Thyroid gland (tissue), 4 donors: Measurements from ENCODE around the gene RFX3. TPM values are rescaled to one million over a fixed set of nuclear protein-coding genes. Genes with fewer than 3 reads are reported as not detected.

ENCODE experiments used
- DNase-seq, 2 donors: peaks; one replicate each; pipeline ENCODE4 v3.0.0-alpha.2; 2019
- H3K27ac ChIP-seq, 3 donors: fragments of 200-600 bp; sonication (generic); 1 replicate in 2 of 3; 2 replicates in 1 of 3; pipeline ENCODE4 v1.5.1; 2016 to 2019; ENCODE audit warnings: mild to moderate bottlenecking in 1 of 3, moderate library complexity in 1 of 3
- H3K27me3 ChIP-seq: fragments of 200-600 bp; sonication (generic); one replicate; pipeline ENCODE4 v1.5.1; 2019
- H3K36me3 ChIP-seq, 2 donors: fragments of 200-600 bp; sonication (generic); one replicate each; pipeline ENCODE4 v1.5.1; 2016 to 2019
- H3K4me1 ChIP-seq, 2 donors: fragments of 200-600 bp; sonication (generic); one replicate each; pipeline ENCODE4 v1.5.1; 2017 to 2019
- H3K4me3 ChIP-seq, 3 donors: fragments of 200-600 bp; sonication (generic); replicated peaks in 1 of 3; 1 replicate in 2 of 3; 2 replicates in 1 of 3; pipeline ENCODE4 v1.5.1; 2016; ENCODE audit warnings: mild to moderate bottlenecking in 1 of 3
- H3K9me3 ChIP-seq: fragments of 200-600 bp; sonication (generic); one replicate; pipeline ENCODE4 v1.5.1; 2017
- POLR2A ChIP-seq, 2 donors: fragments of 450-650 bp; IDR thresholded peaks; one replicate each; pipeline ENCODE4 v1.6.1; 2017; ENCODE audit warnings: antibody characterized with exemption in 2 of 2, mild to moderate bottlenecking in 2 of 2, moderate library complexity in 1 of 2
- WGBS, 2 donors: methylation state at CpG; one replicate each; pipeline ENCODE4 v1.1.5; 2017; 5-methylcytosine and 5-hydroxymethylcytosine counted together
- intact Hi-C: fragments of 100-400 bp; cut with DNase I; formaldehyde crosslinking; loops from one replicate; pipeline ENCODE4 v1.15.1; 2023
- total RNA-seq, 4 donors: library from RNA; depleted of rRNA; stranded (reverse); fragments of >200 nt; gene quantifications; one replicate each; pipeline ENCODE4 v1.2.3, GENCODE V29; 2016
- TF ChIP-seq, protein P1 (sequence below), 6 experiments: fragments of 200-600 bp in 3 of 6; fragments of 450-650 bp in 3 of 6; sonication (generic) in 3 of 6; IDR thresholded peaks; one replicate each; pipeline ENCODE4 v1.5.1; 2016 to 2019; ENCODE audit warnings: antibody characterized with exemption in 6 of 6, mild to moderate bottlenecking in 2 of 6, inconsistent platforms in 1 of 6, moderate library complexity in 1 of 6

The RFX3 gene
- total RNA-seq, 4 donors from 2014 or later: 8.8 to 16.7 (median 12.3) TPM

DNA sequence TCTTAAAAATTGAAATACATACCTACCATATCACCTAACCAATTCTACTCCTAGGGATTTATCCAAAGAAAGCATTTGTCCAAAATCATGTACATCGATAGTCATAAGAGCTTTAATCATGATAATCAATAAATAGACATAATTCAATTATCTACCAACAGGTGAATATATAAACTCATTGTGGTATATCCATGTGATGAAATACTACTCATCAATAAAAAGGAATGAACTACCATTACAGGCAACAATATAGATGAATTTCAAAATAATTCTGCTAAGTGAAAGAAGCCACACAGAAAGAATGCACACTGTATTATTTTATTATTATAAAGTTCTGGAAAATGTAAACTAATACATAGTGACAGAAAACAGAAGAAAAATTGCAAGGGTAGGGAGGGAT, 81.8 kb downstream of the RFX3 start:
- WGBS, 2 donors: 98% methylated on average over 1 of the region's 1 CpG
- intact Hi-C loops: no loop called here
- Histone ChIP-seq H3K4me1 (peaks cover 0 to 4% of the 10 kb centered on the region in 2 donors), H3K27me3 (no peaks in the 10 kb centered on the region), H3K4me3 (no peak overlapping the region), H3K27ac (no peak overlapping the region), H3K9me3 (no peaks in the 10 kb centered on the region), H3K36me3 (no peaks in the 10 kb centered on the region)
- TF ChIP-seq POLR2A (IDR thresholded peaks at IDR 0.05): no peak
- TF ChIP-seq, protein P1, sequence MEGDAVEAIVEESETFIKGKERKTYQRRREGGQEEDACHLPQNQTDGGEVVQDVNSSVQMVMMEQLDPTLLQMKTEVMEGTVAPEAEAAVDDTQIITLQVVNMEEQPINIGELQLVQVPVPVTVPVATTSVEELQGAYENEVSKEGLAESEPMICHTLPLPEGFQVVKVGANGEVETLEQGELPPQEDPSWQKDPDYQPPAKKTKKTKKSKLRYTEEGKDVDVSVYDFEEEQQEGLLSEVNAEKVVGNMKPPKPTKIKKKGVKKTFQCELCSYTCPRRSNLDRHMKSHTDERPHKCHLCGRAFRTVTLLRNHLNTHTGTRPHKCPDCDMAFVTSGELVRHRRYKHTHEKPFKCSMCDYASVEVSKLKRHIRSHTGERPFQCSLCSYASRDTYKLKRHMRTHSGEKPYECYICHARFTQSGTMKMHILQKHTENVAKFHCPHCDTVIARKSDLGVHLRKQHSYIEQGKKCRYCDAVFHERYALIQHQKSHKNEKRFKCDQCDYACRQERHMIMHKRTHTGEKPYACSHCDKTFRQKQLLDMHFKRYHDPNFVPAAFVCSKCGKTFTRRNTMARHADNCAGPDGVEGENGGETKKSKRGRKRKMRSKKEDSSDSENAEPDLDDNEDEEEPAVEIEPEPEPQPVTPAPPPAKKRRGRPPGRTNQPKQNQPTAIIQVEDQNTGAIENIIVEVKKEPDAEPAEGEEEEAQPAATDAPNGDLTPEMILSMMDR (IDR thresholded peaks at IDR 0.05): no peak
- no peak for DNase-seq

DNA sequence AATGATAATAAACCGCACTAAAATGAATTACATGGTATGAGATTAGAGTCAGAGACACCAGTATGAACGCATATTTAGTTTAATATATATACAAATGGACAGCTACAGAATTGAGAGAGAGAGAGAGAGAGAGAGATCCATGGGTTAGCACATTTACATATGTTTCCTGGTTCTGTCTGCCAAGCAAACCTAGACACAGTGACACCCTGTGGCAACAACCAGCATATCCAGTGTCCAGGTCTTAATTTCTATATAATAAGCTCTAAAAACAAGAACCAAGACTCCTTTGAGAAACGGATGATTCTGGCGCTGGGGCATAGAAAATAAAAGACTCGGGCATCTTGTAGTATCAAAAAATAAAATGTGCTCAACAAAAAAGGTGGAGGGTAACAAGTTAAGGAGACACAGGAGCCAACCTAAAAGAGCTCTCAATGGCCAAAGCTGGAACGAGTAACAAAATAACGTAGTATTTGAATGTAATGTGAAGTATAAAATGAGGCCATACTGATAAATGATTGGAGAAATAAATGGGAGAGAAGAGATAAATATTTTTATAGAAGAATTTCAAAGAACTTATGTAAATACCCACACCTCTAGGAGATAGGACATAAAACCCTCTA, 84.5 kb downstream of the RFX3 start:
- TF ChIP-seq, protein P1 (IDR thresholded peaks at IDR 0.05): peak in 5 of 6 experiments; percentile 13 to 72 (median 49)
- no peak for TF ChIP-seq POLR2A (IDR thresholded peaks at IDR 0.05)
- 78 to 85% methylated on average over 7 of the region's 7 CpGs for WGBS, 2 donors

DNA sequence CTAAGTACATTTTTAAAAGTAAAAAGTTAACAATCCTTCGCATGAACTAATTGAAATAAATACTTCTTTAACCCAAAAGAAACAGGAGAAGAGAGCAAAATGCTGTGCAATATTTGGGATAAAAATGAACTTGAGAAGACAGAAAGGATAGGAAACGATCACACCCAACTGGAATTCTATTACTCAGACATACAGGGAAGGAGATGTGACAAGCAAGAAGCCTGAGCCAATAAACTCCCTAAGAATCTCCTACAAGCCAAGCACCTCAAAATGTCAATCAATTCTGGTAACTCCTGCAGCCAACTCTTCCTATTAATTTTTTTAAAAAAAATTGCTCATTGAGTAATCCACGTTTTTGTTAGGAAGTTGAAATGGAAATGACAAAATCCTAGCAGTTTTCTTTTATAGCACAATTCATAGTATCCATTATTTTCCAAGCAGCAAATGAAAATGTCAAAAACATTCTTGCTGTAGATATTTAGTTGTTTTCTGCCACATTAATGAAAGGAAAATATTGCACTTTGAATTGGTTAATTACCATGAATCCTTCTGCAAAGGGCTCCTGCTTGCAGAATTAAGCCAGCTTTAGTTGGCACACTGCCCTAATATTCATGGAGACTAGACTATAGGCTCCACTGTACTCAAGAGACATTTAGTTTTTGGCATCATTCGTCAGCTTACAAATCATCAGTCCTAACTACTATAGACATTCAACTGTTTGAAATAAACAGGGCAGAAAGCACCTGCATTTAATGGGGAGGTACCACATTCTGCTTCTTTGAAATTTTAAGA, 89.0 kb downstream of the RFX3 start:
- DNase-seq: no peak
- no peaks in the 10 kb centered on the region for H3K27me3 ChIP-seq
- H3K27ac ChIP-seq: no peak overlapping the region
- TF ChIP-seq POLR2A (IDR thresholded peaks at IDR 0.05): no peak
- TF ChIP-seq, protein P1 (IDR thresholded peaks at IDR 0.05): no peak
- no peaks in the 10 kb centered on the region for H3K9me3 ChIP-seq
- WGBS, 2 donors: 78 to 81% methylated on average over 4 of the region's 4 CpGs
- intact Hi-C loops: no loop called here
- no peaks in the 10 kb centered on the region for H3K36me3 ChIP-seq
- H3K4me3 ChIP-seq: no peak overlapping the region
- H3K4me1 ChIP-seq: no peaks in the 10 kb centered on the region

More for the DNA sequence above, 84.5 kb downstream of the RFX3 start:
- no peaks in the 10 kb centered on the region for H3K27me3 ChIP-seq
- no peak overlapping the region for H3K27ac ChIP-seq
- DNase-seq: peak; percentile 44 to 47
- no peaks in the 10 kb centered on the region for H3K4me1 ChIP-seq
- no peaks in the 10 kb centered on the region for H3K36me3 ChIP-seq
- no peak overlapping the region for H3K4me3 ChIP-seq
- intact Hi-C loops: no loop called here
- H3K9me3 ChIP-seq: no peaks in the 10 kb centered on the region

DNA sequence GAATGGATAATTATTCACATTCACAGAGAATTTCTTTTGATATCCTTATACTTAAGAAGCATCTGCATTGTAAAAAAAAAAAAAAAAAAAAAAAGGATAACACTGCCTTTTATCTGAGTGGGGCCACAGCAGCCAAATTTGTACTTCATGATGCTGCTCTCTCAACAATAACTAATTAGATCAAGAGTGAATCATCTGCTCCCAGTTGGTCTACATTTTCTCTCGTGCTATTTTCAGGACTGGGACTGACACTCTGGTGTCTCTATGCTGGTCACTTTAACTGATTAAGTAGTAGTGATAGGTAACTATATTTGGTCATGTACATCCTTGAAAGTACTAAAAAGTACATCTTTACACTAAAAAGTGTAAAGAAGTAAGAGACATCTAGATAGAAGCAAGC, 90.1 kb downstream of the RFX3 start:
- 86 to 87% methylated on average over 1 of the region's 1 CpG for WGBS, 2 donors
- Histone ChIP-seq H3K9me3 (no peaks in the 10 kb centered on the region), H3K4me1 (no peaks in the 10 kb centered on the region), H3K4me3 (no peak overlapping the region), H3K36me3 (no peaks in the 10 kb centered on the region), H3K27ac (no peak overlapping the region), H3K27me3 (no peaks in the 10 kb centered on the region)
- no peak for DNase-seq
- TF ChIP-seq, protein P1 (IDR thresholded peaks at IDR 0.05): no peak
- TF ChIP-seq POLR2A (IDR thresholded peaks at IDR 0.05): no peak
- intact Hi-C loops: no loop called here

DNA sequence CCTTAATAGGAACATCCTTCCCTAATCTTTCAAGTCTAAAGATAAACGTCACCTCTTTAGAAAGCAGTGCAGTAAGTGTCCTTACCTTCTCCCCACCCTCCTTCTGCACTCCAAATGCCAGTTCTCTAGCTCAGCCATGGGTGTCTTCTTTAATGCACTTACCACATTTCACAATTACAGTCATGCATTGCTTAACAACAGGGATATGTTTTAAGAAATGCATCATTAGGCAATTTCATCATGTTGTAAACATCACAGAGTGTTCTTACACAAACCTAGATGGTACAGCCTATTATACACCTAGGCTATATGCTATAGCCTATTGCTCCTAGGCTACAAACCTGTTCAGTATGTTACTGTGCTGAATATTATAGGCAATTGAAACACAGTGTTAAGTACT, 91.2 kb downstream of the RFX3 start:
- TF ChIP-seq, protein P1 (IDR thresholded peaks at IDR 0.05): no peak
- TF ChIP-seq POLR2A (IDR thresholded peaks at IDR 0.05): no peak
- WGBS, 2 donors: 71 to 72% methylated on average over 1 of the region's 1 CpG
- Histone ChIP-seq H3K4me1 (no peaks in the 10 kb centered on the region), H3K4me3 (no peak overlapping the region), H3K27me3 (no peaks in the 10 kb centered on the region), H3K36me3 (no peaks in the 10 kb centered on the region), H3K27ac (no peak overlapping the region), H3K9me3 (no peaks in the 10 kb centered on the region)
- intact Hi-C loops: no loop called here
- no peak for DNase-seq
